ENCODE measurements around the gene KCNK16. TPM values are rescaled to one million over a fixed set of nuclear protein-coding genes. Genes with fewer than 3 reads are reported as not detected.

KCNK16 gene
- total and polyA plus RNA-seq, 4 experiments from 2014 or later: not detected

- H3K4me3 ChIP-seq (ENCODE audit: low read length in 2 of 2): no peak overlapping the region
Observed at GRCh38 chr6:39307462-39307861, 15.0 kb downstream of the KCNK16 start.

GRCh38 chr6:39304951-39305350 is 17.6 kb downstream of the KCNK16 start:
- no peaks in the 10 kb centered on the region for H3K36me3 ChIP-seq (ENCODE audit: insufficient read depth, low read length)
- no peaks in the 10 kb centered on the region for H3K36me3 Mint-ChIP-seq
- no peak for DNase-seq
- intact Hi-C loops (cut with micrococcal nuclease): no loop called here
- POLR2A ChIA-PET (ENCODE audit: partially characterized antibody): no interaction called here
- no peak overlapping the region for H3K27ac ChIP-seq (ENCODE audit: low read depth, low read length)
- H3K9me3 ChIP-seq (ENCODE audit: control insufficient read depth in 1 of 2, low read length in 2 of 2): no peaks in the 10 kb centered on the region
- peaks cover 2 to 3% of the 10 kb centered on the region in 2 donors for H3K27me3 Mint-ChIP-seq
- H3K4me3 ChIP-seq (ENCODE audit: low read length in 2 of 2): no peak overlapping the region
- H3K9me3 Mint-ChIP-seq: peaks cover 0 to 2% (median 0%) of the 10 kb centered on the region in 8 donors
- peak overlapping the region in 1 of 7 donors; percentile 86 for H3K27ac Mint-ChIP-seq
- H3K4me3 Mint-ChIP-seq: no peak overlapping the region
- CTCF ChIA-PET (ENCODE audit: partially characterized antibody): interaction anchor here (0.8 to 10.7 kb wide), 9 partner anchors 10 to 432 kb away, joined by 3 to 248 read pairs (median 6); partner anchors contain the start of gene KCNK17
- no peaks in the 10 kb centered on the region for H3K4me1 ChIP-seq (ENCODE audit: insufficient read depth, low read length)
- H3K4me1 Mint-ChIP-seq: peaks cover 3 to 14% (median 8%) of the 10 kb centered on the region in 4 donors
- no peaks in the 10 kb centered on the region for H3K27me3 ChIP-seq (ENCODE audit: insufficient read depth, low read length)

More at GRCh38 chr6:39307462-39307861, 15.0 kb downstream of the KCNK16 start:
- Histone ChIP-seq H3K27ac (ENCODE audit: low read depth, low read length) (no peak overlapping the region), H3K36me3 (ENCODE audit: insufficient read depth, low read length) (no peaks in the 10 kb centered on the region), H3K9me3 (ENCODE audit: control insufficient read depth in 1 of 2, low read length in 2 of 2) (no peaks in the 10 kb centered on the region), H3K4me1 (ENCODE audit: insufficient read depth, low read length) (no peaks in the 10 kb centered on the region), H3K27me3 (ENCODE audit: insufficient read depth, low read length) (peaks cover 5% of the 10 kb centered on the region)
- CTCF ChIA-PET (ENCODE audit: partially characterized antibody): interaction anchor here (0.7 to 10.7 kb wide), 5 partner anchors 15 to 439 kb away, joined by 3 to 248 read pairs (median 4); no protein-coding TSS in a partner anchor
- intact Hi-C loops (cut with micrococcal nuclease): no loop called here
- peaks cover 14 to 20% of the 10 kb centered on the region in 2 donors for H3K27me3 Mint-ChIP-seq
- H3K36me3 Mint-ChIP-seq: no peaks in the 10 kb centered on the region
- H3K4me1 Mint-ChIP-seq: peaks cover 5 to 21% (median 7%) of the 10 kb centered on the region in 4 donors
- H3K9me3 Mint-ChIP-seq: peaks cover 0 to 2% (median 0%) of the 10 kb centered on the region in 8 donors
- H3K27ac Mint-ChIP-seq: peak overlapping the region in 1 of 7 donors; percentile 70
- H3K4me3 Mint-ChIP-seq: no peak overlapping the region
- DNase-seq: no peak
- POLR2A ChIA-PET (ENCODE audit: partially characterized antibody): no interaction called here

- peaks cover 3 to 12% (median 8%) of the 10 kb centered on the region in 4 donors for H3K4me1 Mint-ChIP-seq
- Histone ChIP-seq H3K4me3 (ENCODE audit: low read length in 2 of 2) (no peak overlapping the region), H3K4me1 (ENCODE audit: insufficient read depth, low read length) (no peaks in the 10 kb centered on the region), H3K9me3 (ENCODE audit: control insufficient read depth in 1 of 2, low read length in 2 of 2) (no peaks in the 10 kb centered on the region), H3K36me3 (ENCODE audit: insufficient read depth, low read length) (no peaks in the 10 kb centered on the region), H3K27ac (ENCODE audit: low read depth, low read length) (no peak overlapping the region), H3K27me3 (ENCODE audit: insufficient read depth, low read length) (no peaks in the 10 kb centered on the region)
- intact Hi-C loops (cut with micrococcal nuclease): loop anchor here (1.0 kb wide), 6 partner anchors 74 to 431 kb away; partner anchors contain the start of gene KCNK5
- no peak overlapping the region for H3K4me3 Mint-ChIP-seq
- peaks cover 0 to 2% (median 0%) of the 10 kb centered on the region in 8 donors for H3K9me3 Mint-ChIP-seq
- CTCF ChIA-PET (ENCODE audit: partially characterized antibody): interaction anchor here (0.7 to 10.7 kb wide), 27 partner anchors 7 to 435 kb away, joined by 3 to 248 read pairs (median 4); partner anchors contain the start of gene KCNK5
- no peak for DNase-seq
- H3K36me3 Mint-ChIP-seq: no peaks in the 10 kb centered on the region
- POLR2A ChIA-PET (ENCODE audit: partially characterized antibody): no interaction called here
- no peak overlapping the region for H3K27ac Mint-ChIP-seq
- H3K27me3 Mint-ChIP-seq: peaks cover 0 to 1% of the 10 kb centered on the region in 2 donors
Observed at GRCh38 chr6:39303425-39304153, 18.9 kb downstream of the KCNK16 start.

GRCh38 chr6:39302669-39303424 is 19.7 kb downstream of the KCNK16 start:
- peak overlapping the region in 2 of 7 donors; percentile 68 to 69 for H3K27ac Mint-ChIP-seq
- intact Hi-C loops (cut with micrococcal nuclease): loop anchor here (1.0 kb wide), 6 partner anchors 74 to 431 kb away; partner anchors contain the start of gene KCNK5
- no peak overlapping the region for H3K27ac ChIP-seq (ENCODE audit: low read depth, low read length)
- no peaks in the 10 kb centered on the region for H3K36me3 ChIP-seq (ENCODE audit: insufficient read depth, low read length)
- H3K4me3 ChIP-seq (ENCODE audit: low read length in 2 of 2): peak overlapping the region in 1 of 2 donors; percentile 30
- peaks cover 0 to 1% of the 10 kb centered on the region in 2 donors for H3K27me3 Mint-ChIP-seq
- peak overlapping the region; percentile 24 to 82 (median 75) for H3K4me3 Mint-ChIP-seq
- peaks cover 0 to 2% (median 0%) of the 10 kb centered on the region in 8 donors for H3K9me3 Mint-ChIP-seq
- CTCF ChIA-PET (ENCODE audit: partially characterized antibody): interaction anchor here (0.6 to 10.7 kb wide), 31 partner anchors 8 to 435 kb away, joined by 3 to 248 read pairs (median 4); partner anchors contain the start of genes KCNK17 and KCNK5
- peak; percentile 72 to 80 (median 76) for DNase-seq
- H3K9me3 ChIP-seq (ENCODE audit: control insufficient read depth in 1 of 2, low read length in 2 of 2): no peaks in the 10 kb centered on the region
- POLR2A ChIA-PET (ENCODE audit: partially characterized antibody): interaction anchor here (0.8 to 1.3 kb wide), 2 partner anchors 135 to 189 kb away, joined by 3 to 9 read pairs; no protein-coding TSS in a partner anchor
- no peaks in the 10 kb centered on the region for H3K4me1 ChIP-seq (ENCODE audit: insufficient read depth, low read length)
- H3K4me1 Mint-ChIP-seq: peaks cover 3 to 12% (median 8%) of the 10 kb centered on the region in 4 donors
- H3K36me3 Mint-ChIP-seq: no peaks in the 10 kb centered on the region
- H3K27me3 ChIP-seq (ENCODE audit: insufficient read depth, low read length): no peaks in the 10 kb centered on the region

- H3K9me3 Mint-ChIP-seq: peaks cover 0 to 2% (median 0%) of the 10 kb centered on the region in 8 donors
- no peaks in the 10 kb centered on the region for H3K36me3 Mint-ChIP-seq
- H3K9me3 ChIP-seq (ENCODE audit: control insufficient read depth in 1 of 2, low read length in 2 of 2): no peaks in the 10 kb centered on the region
- CTCF ChIA-PET (ENCODE audit: partially characterized antibody): interaction anchor here (0.7 to 10.7 kb wide), 12 partner anchors 10 to 429 kb away, joined by 3 to 248 read pairs (median 8); partner anchors contain the start of genes KCNK17 and KCNK5
- H3K27me3 ChIP-seq (ENCODE audit: insufficient read depth, low read length): no peaks in the 10 kb centered on the region
- peaks cover 0 to 1% of the 10 kb centered on the region in 2 donors for H3K27me3 Mint-ChIP-seq
- no peak overlapping the region for H3K27ac Mint-ChIP-seq
- DNase-seq: no peak
- intact Hi-C loops (cut with micrococcal nuclease): no loop called here
- H3K27ac ChIP-seq (ENCODE audit: low read depth, low read length): no peak overlapping the region
- H3K4me3 ChIP-seq (ENCODE audit: low read length in 2 of 2): no peak overlapping the region
- peaks cover 3 to 12% (median 8%) of the 10 kb centered on the region in 4 donors for H3K4me1 Mint-ChIP-seq
- H3K4me1 ChIP-seq (ENCODE audit: insufficient read depth, low read length): no peaks in the 10 kb centered on the region
- no peaks in the 10 kb centered on the region for H3K36me3 ChIP-seq (ENCODE audit: insufficient read depth, low read length)
- POLR2A ChIA-PET (ENCODE audit: partially characterized antibody): interaction anchor here (1.3 kb wide), 1 partner anchor 134 kb away, joined by 9 read pairs; no protein-coding TSS in a partner anchor
- H3K4me3 Mint-ChIP-seq: peak overlapping the region in 1 of 8 donors; percentile 49
Observed at GRCh38 chr6:39302011-39302410, 20.5 kb downstream of the KCNK16 start.

GRCh38 chr6:39301606-39302005 is 20.9 kb downstream of the KCNK16 start:
- peaks cover 3 to 12% (median 8%) of the 10 kb centered on the region in 4 donors for H3K4me1 Mint-ChIP-seq
- intact Hi-C loops (cut with micrococcal nuclease): no loop called here
- H3K9me3 Mint-ChIP-seq: peaks cover 0 to 2% (median 0%) of the 10 kb centered on the region in 8 donors
- Histone ChIP-seq H3K4me3 (ENCODE audit: low read length in 2 of 2) (no peak overlapping the region), H3K27ac (ENCODE audit: low read depth, low read length) (no peak overlapping the region), H3K36me3 (ENCODE audit: insufficient read depth, low read length) (no peaks in the 10 kb centered on the region), H3K4me1 (ENCODE audit: insufficient read depth, low read length) (no peaks in the 10 kb centered on the region), H3K9me3 (ENCODE audit: control insufficient read depth in 1 of 2, low read length in 2 of 2) (no peaks in the 10 kb centered on the region), H3K27me3 (ENCODE audit: insufficient read depth, low read length) (no peaks in the 10 kb centered on the region)
- ChIA-PET CTCF (ENCODE audit: partially characterized antibody) (interaction anchor here (1.2 to 10.7 kb wide), 4 partner anchors 9 to 304 kb away, joined by 7 to 248 read pairs (median 24); partner anchors contain the start of gene KCNK5), POLR2A (ENCODE audit: partially characterized antibody) (no interaction called here)
- no peak overlapping the region for H3K27ac Mint-ChIP-seq
- DNase-seq: no peak
- peaks cover 0 to 1% of the 10 kb centered on the region in 2 donors for H3K27me3 Mint-ChIP-seq
- H3K36me3 Mint-ChIP-seq: no peaks in the 10 kb centered on the region
- H3K4me3 Mint-ChIP-seq: no peak overlapping the region

All from CD4-positive, alpha-beta memory T cell (primary cell).